Measurements from ENCODE around the gene RFK. TPM values are rescaled to one million over a fixed set of nuclear protein-coding genes. Genes with fewer than 3 reads are reported as not detected.

Gene RFK
- total and polyA plus RNA-seq, 2 of the 13 experiments (the other 11 are each of a cell fraction or from before 2014, with no cell fraction given) = 18.2 to 37.2 TPM

DNA sequence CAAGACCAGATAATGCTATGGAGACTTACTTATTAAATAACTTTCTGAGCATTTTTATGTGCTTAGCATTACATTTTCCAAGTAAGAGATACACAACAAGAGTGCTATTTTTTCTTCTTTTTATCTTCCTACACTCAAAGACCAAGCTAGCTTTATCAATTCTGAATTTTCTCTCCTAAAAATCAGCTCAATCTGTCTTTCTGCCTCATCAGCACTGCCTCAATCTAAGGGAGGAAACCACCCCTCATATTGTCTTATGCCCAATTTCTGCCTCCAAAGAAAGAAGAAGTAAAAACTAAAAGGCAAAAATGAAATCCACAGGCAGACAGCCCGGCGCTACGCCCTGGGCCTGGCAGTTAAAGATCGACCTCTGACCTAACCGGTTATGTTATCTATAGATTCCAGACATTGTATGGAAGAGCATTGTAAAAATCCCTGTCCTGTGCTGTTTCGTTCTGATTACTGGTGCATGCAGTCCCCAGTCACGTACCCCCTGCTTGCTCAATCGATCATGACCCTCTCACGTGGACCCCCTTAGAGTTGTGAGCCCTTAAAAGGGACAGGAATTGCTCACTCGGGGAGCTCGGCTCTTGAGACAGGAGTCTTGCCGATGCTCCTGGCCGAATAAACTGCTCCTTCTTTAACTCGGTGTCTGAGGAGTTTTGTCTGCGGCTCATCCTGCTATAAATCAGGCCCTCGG, 31.7 kb downstream of the RFK start (continued):
- TF ChIP-seq PAXIP1 (CRISPR knock-in tag; conservative IDR thresholded peaks at IDR 0.05) (0 out of 2 replicates have a peak, but pooled peaks have one; percentile 45), SALL1 (CRISPR knock-in tag; IDR thresholded peaks at IDR 0.05) (peak; percentile 65)

- Histone ChIP-seq H2AFZ (ENCODE audit: low read length) (no peak overlapping the region), H3K79me2 (ENCODE audit: insufficient read depth, low read length) (no peaks in the 10 kb centered on the region), H3K4me2 (ENCODE audit: low read depth, low read length) (no peak overlapping the region), H3K9ac (ENCODE audit: insufficient read depth, low read depth, low read length) (no peak overlapping the region), H3K4me1 (ENCODE audit: insufficient read depth, low read length) (peaks cover 27% of the 10 kb centered on the region), H3K4me3 (replicated peaks in 1 of 3; ENCODE audit: insufficient read depth in 1 of 3, low read depth in 2 of 3, low read length in 3 of 3) (no peak overlapping the region), H3K36me3 (replicated peaks in 1 of 2; ENCODE audit: control insufficient read depth in 1 of 2, insufficient read depth in 2 of 2, low read length in 2 of 2) (no peaks in the 10 kb centered on the region), H3K27ac (ENCODE audit: extremely low read length, insufficient read depth, low read length) (no peak overlapping the region), H3K9me3 (ENCODE audit: low read length) (no peaks in the 10 kb centered on the region), H4K20me1 (ENCODE audit: insufficient read depth, low read length) (no peaks in the 10 kb centered on the region), H3K27me3 (ENCODE audit: control insufficient read depth in 1 of 2, insufficient read depth in 2 of 2, low read length in 2 of 2) (no peaks in the 10 kb centered on the region; a peak in 1 of 5 replicates)
- TF ChIP-seq ZC3H13 (CRISPR knock-in tag; IDR thresholded peaks at IDR 0.05) (no peak), KAT2B (IDR thresholded peaks at IDR 0.05; ENCODE audit: borderline replicate concordance, low read depth, low read length) (no peak), THRA (CRISPR knock-in tag; IDR thresholded peaks at IDR 0.05; ENCODE audit: borderline replicate concordance) (no peak), ZNF790 (CRISPR knock-in tag; IDR thresholded peaks at IDR 0.05; ENCODE audit: borderline replicate concordance) (no peak), ZNF230 (CRISPR knock-in tag; IDR thresholded peaks at IDR 0.05) (no peak), NR2C2 (CRISPR knock-in tag; IDR thresholded peaks at IDR 0.05; ENCODE audit: borderline replicate concordance) (no peak), AGO2 (optimal IDR thresholded peaks at IDR 0.05; ENCODE audit: low read depth, low read length) (no peak), ATM (IDR thresholded peaks at IDR 0.05; ENCODE audit: borderline replicate concordance) (no peak)
- BruUV-seq (replicated peaks) = no TSS peak
- no peak for ATAC-seq
- ChIA-PET CTCF (ENCODE audit: low intra/inter-chr PET ratio, low total read pairs) (no interaction called here), POLR2A (interaction anchor here (1.1 kb wide), 1 partner anchor 14 kb away, joined by 3 read pairs; no protein-coding TSS in a partner anchor)
- FAIRE-seq = no peak
- intact Hi-C loops (cut with micrococcal nuclease; ENCODE audit: unreplicated experiment) = no loop called here
- no peak for DNase-seq (ENCODE audit: low spot score)
- WGBS (ENCODE audit: low lambda C conversion rate) = 45% methylated on average over 2 of the region's 2 CpGs
- in situ Hi-C loops (cut with HindIII; ENCODE audit: extremely low pct_ligation_motif_present, low pct_unique_long_range_greater_than_20kb) = no loop called here
These were observed 34.5 kb downstream of the RFK start for GRCh38 chr9:76359766-76360165.

All from HepG2 (cell line).